Mesenchymal stem cell (in vitro differentiated cells and primary cell): ENCODE data around the gene KCTD21.

Experiments used
- DNase-seq: peaks from one replicate; pipeline ENCODE4 v3.0.0-alpha.2; 2013
- H2AFZ ChIP-seq: one replicate; pipeline ENCODE4 v1.6.1; 2013; ENCODE audit warnings: low read depth, mild to moderate bottlenecking, control low read depth, inconsistent platforms, low read length, moderate library complexity
- H2AK5ac ChIP-seq: 2 replicates; pipeline ENCODE4 v1.6.1; 2013; ENCODE audit warnings: low read length, moderate library complexity, mild to moderate bottlenecking, inconsistent platforms; ENCODE audit not compliant: severe bottlenecking
- H2BK120ac ChIP-seq: one replicate; pipeline ENCODE4 v1.6.1; 2013; ENCODE audit warnings: low read depth, mild to moderate bottlenecking, inconsistent platforms, low read length, moderate library complexity
- H2BK12ac ChIP-seq, 2 experiments: one replicate each; pipeline ENCODE4 v1.6.1; 2013; ENCODE audit warnings: inconsistent platforms in 2 of 2, low read length in 2 of 2, mild to moderate bottlenecking in 2 of 2, moderate library complexity in 2 of 2, control low read depth in 1 of 2
- H2BK15ac ChIP-seq: one replicate; pipeline ENCODE4 v1.6.1; 2013; ENCODE audit warnings: mild to moderate bottlenecking, low read depth, inconsistent platforms; ENCODE audit not compliant: poor library complexity, severe bottlenecking
- H2BK5ac ChIP-seq: 2 replicates; pipeline ENCODE4 v1.6.1; 2013; ENCODE audit warnings: low read depth, mild to moderate bottlenecking, low read length, control low read depth, inconsistent platforms; ENCODE audit not compliant: poor library complexity, severe bottlenecking
- H3K14ac ChIP-seq, 2 experiments: one replicate each; pipeline ENCODE4 v1.6.1; 2013; ENCODE audit warnings: inconsistent platforms in 2 of 2, low read length in 2 of 2, control low read depth in 1 of 2, mild to moderate bottlenecking in 1 of 2, moderate library complexity in 1 of 2
- H3K18ac ChIP-seq, 2 experiments: one replicate each; pipeline ENCODE4 v1.6.1; 2013; ENCODE audit warnings: inconsistent platforms in 2 of 2, low read length in 2 of 2, control low read depth in 1 of 2, low read depth in 1 of 2, mild to moderate bottlenecking in 1 of 2
- H3K23ac ChIP-seq, 2 experiments: one replicate each; pipeline ENCODE4 v1.6.1; 2013; ENCODE audit warnings: inconsistent platforms in 2 of 2, low read length in 2 of 2, mild to moderate bottlenecking in 2 of 2, moderate library complexity in 2 of 2, control low read depth in 1 of 2
- H3K27ac ChIP-seq: 2 replicates; pipeline ENCODE4 v1.5.1; 2013; ENCODE audit warnings: mild to moderate bottlenecking, moderate library complexity, low read length, control low read depth, inconsistent platforms; ENCODE audit not compliant: poor library complexity, severe bottlenecking
- H3K27me3 ChIP-seq, 2 experiments: 2 replicates each; pipeline versions ENCODE4 v1.6.1 to v1.7.0; 2013; ENCODE audit warnings: low read length in 2 of 2, mild to moderate bottlenecking in 2 of 2, moderate library complexity in 2 of 2, control low read depth in 1 of 2, inconsistent platforms in 1 of 2; ENCODE audit not compliant: control insufficient read depth in 1 of 2, insufficient read depth in 1 of 2
- H3K36me3 ChIP-seq, 2 experiments: 2 replicates each; pipeline versions ENCODE4 v1.6.1 to v1.7.0; 2013; ENCODE audit warnings: low read length in 2 of 2, control low read depth in 1 of 2, inconsistent platforms in 1 of 2, low read depth in 1 of 2, mild to moderate bottlenecking in 1 of 2; ENCODE audit not compliant: insufficient read depth in 2 of 2, control insufficient read depth in 1 of 2
- H3K4ac ChIP-seq, 2 experiments: one replicate each; pipeline ENCODE4 v1.6.1; 2013; ENCODE audit warnings: inconsistent platforms in 2 of 2, low read length in 2 of 2, mild to moderate bottlenecking in 2 of 2, moderate library complexity in 2 of 2, control low read depth in 1 of 2, low read depth in 1 of 2
- H3K4me1 ChIP-seq: 2 replicates; pipeline ENCODE4 v1.6.1; 2013; ENCODE audit warnings: low read depth, low read length, control low read depth; ENCODE audit not compliant: control insufficient read depth, insufficient read depth
- H3K4me2 ChIP-seq: 2 replicates; pipeline ENCODE4 v1.6.1; 2013; ENCODE audit warnings: low read length, mild to moderate bottlenecking, inconsistent platforms; ENCODE audit not compliant: poor library complexity, severe bottlenecking
- H3K4me3 ChIP-seq, 2 experiments: 2 replicates each; pipeline versions ENCODE4 v1.5.1 to v1.7.0; 2013; ENCODE audit warnings: low read length in 2 of 2, mild to moderate bottlenecking in 2 of 2, control low read depth in 1 of 2, low read depth in 1 of 2; ENCODE audit not compliant: insufficient read depth in 1 of 2
- H3K79me1 ChIP-seq: replicated peaks from 2 replicates; pipeline ENCODE4 v1.6.1; 2013; ENCODE audit warnings: mild to moderate bottlenecking, control low read depth, low read length, inconsistent platforms; ENCODE audit not compliant: poor library complexity, severe bottlenecking
- H3K9ac ChIP-seq: 2 replicates; pipeline ENCODE4 v1.7.0; 2013; ENCODE audit warnings: mild to moderate bottlenecking, low read length, moderate library complexity
- H3K9me3 ChIP-seq: 2 replicates; pipeline ENCODE4 v1.7.0; 2013; ENCODE audit warnings: mild to moderate bottlenecking, low read length; ENCODE audit not compliant: control insufficient read depth
- H4K8ac ChIP-seq: one replicate; pipeline ENCODE4 v1.6.1; 2013; ENCODE audit warnings: inconsistent platforms, mild to moderate bottlenecking, low read length, moderate library complexity
- H4K91ac ChIP-seq: one replicate; pipeline ENCODE4 v1.6.1; 2013; ENCODE audit warnings: mild to moderate bottlenecking, low read length, inconsistent platforms
- WGBS: methylation state at CpG from one replicate; pipeline ENCODE4 v1.1.7; 2013; ENCODE audit warnings: mixed read lengths; 5-methylcytosine and 5-hydroxymethylcytosine counted together

The KCTD21 gene

DNA sequence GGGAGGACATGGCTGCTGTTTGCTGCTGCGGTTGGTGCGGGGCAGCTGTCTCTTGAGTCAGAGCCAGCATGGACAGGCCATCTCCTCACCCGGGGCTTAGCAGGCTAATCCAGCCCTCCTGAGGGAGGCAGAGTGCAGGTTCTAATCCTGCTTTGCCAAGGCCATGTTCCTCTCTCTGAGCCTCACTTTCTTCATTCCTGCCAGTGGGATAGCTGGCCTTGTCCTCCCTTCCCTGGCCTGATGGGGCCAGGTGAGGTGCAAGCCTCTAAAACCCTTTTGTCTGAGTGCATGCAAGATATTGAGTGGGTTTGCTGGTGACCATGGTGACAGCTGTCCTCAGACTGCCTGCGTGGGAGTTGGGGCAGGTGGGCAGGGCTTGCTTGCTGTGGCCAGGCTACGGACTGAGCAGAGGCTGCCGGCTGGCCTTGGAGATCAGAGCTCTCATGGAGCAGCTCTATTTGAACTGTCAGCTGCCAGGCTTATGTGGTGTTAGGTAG is 3.8 kb upstream of the KCTD21 start:
- peaks cover 30% of the 10 kb centered on the region for H3K4me1 ChIP-seq
- DNase-seq, result no peak
- H4K91ac ChIP-seq, result no peak overlapping the region
- H3K79me1 ChIP-seq, result peaks cover 53% of the 10 kb centered on the region
- H3K36me3 ChIP-seq, result peaks cover 12 to 33% of the 10 kb centered on the region in 2 experiments
- H2AFZ ChIP-seq, result no peak overlapping the region
- no peak overlapping the region for H2BK5ac ChIP-seq
- peak overlapping the region in 1 of 2 experiments; percentile 41 for H3K14ac ChIP-seq
- H3K27me3 ChIP-seq, result no peaks in the 10 kb centered on the region
- H2AK5ac ChIP-seq, result no peak overlapping the region
- no peak overlapping the region for H3K4me2 ChIP-seq
- H2BK120ac ChIP-seq, result no peak overlapping the region
- peak overlapping the region; percentile 75 for H3K9ac ChIP-seq
- no peaks in the 10 kb centered on the region for H3K9me3 ChIP-seq
- H3K4me3 ChIP-seq, result peak overlapping the region in 1 of 2 experiments; percentile 33
- WGBS, result 90% methylated on average over 6 of the region's 6 CpGs
- H2BK12ac ChIP-seq, result peak overlapping the region in 1 of 2 experiments; percentile 23
- no peak overlapping the region for H4K8ac ChIP-seq
- peak overlapping the region in 1 of 2 experiments; percentile 19 for H3K4ac ChIP-seq
- no peak overlapping the region for H2BK15ac ChIP-seq
- H3K23ac ChIP-seq, result no peak overlapping the region
- H3K27ac ChIP-seq, result no peak overlapping the region
- H3K18ac ChIP-seq, result no peak overlapping the region

DNA sequence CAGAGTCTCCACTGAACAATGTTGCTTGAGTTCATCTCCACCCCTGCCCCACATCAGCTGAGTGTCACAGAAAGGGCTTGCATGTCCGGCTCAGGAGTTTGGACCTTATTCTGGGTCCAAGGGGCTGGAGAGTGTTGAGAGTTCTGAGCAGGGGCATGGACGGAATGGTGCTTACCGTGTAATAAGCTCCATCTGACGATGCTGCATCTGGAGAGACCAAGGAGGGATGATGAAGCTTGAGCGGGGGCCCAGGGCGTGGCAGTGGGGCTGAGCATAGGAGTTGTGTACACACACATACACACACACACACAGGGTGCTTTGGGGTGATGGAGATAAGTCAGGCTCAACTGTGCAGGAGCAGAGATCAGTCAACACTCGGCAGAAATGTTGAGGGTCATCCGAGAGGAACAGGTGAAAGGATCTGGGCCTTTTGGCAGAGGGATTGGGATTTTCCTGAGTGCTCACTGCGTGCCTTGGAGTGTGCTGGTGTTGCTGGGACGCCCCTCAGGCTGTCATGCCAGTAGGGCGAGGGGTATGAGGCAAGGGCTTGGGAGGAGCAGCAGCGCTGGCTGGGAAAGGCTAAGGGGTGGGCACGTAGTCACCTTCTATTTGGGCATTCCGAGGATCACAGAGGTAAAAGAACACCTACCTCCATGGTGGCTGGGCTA is 2.6 kb upstream of the KCTD21 start:
- Histone ChIP-seq H3K4me1 (peaks cover 34% of the 10 kb centered on the region), H2BK120ac (no peak overlapping the region), H2AFZ (no peak overlapping the region), H3K4me3 (peak overlapping the region in 1 of 2 experiments; percentile 95), H3K27ac (no peak overlapping the region), H3K79me1 (peaks cover 47% of the 10 kb centered on the region), H3K36me3 (peaks cover 14 to 22% of the 10 kb centered on the region in 2 experiments), H4K91ac (no peak overlapping the region), H2BK12ac (no peak overlapping the region), H3K23ac (peak overlapping the region in 1 of 2 experiments; percentile 79), H3K14ac (no peak overlapping the region), H2BK5ac (no peak overlapping the region), H3K9ac (peak overlapping the region; percentile 89), H2AK5ac (no peak overlapping the region), H3K18ac (no peak overlapping the region), H3K9me3 (no peaks in the 10 kb centered on the region), H4K8ac (peak overlapping the region; percentile 50), H3K4me2 (no peak overlapping the region), H3K4ac (no peak overlapping the region), H3K27me3 (no peaks in the 10 kb centered on the region), H2BK15ac (no peak overlapping the region)
- 94% methylated on average over 12 of the region's 14 CpGs for WGBS
- no peak for DNase-seq

DNA sequence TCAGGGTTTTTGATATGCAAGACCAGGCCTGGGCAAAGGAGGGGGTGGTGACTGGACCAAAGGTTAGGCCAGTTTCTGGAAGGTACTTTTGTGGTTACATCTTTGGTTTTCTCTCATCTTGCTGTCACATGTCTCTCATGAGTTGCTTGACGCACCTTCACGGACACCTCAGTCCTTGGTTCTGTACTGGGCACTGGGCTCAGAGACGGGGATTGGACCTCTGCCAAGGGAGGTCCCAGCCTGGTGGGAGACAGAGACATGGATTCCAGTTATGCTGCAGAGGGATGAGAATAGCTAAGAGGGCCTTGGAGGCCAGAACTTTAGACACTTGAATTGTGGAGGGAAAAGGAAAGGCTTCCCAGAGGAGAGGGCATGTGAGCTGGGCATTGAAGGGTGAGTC is 1.9 kb upstream of the KCTD21 start:
- Histone ChIP-seq H2BK5ac (no peak overlapping the region), H3K27me3 (no peaks in the 10 kb centered on the region), H2BK12ac (no peak overlapping the region), H3K4ac (no peak overlapping the region), H4K8ac (no peak overlapping the region), H2BK120ac (no peak overlapping the region), H3K79me1 (peaks cover 41% of the 10 kb centered on the region), H2AK5ac (no peak overlapping the region), H3K9me3 (no peaks in the 10 kb centered on the region), H3K4me3 (peak overlapping the region in 1 of 2 experiments; percentile 95), H2AFZ (no peak overlapping the region), H3K9ac (peak overlapping the region; percentile 89), H3K36me3 (peaks cover 14 to 17% of the 10 kb centered on the region in 2 experiments), H3K27ac (no peak overlapping the region), H3K18ac (no peak overlapping the region), H3K4me2 (no peak overlapping the region), H3K4me1 (peaks cover 37% of the 10 kb centered on the region), H2BK15ac (no peak overlapping the region), H3K23ac (no peak overlapping the region), H3K14ac (no peak overlapping the region), H4K91ac (no peak overlapping the region)
- peak; percentile 26 for DNase-seq
- WGBS, result 91% methylated on average over 3 of the region's 3 CpGs

DNA sequence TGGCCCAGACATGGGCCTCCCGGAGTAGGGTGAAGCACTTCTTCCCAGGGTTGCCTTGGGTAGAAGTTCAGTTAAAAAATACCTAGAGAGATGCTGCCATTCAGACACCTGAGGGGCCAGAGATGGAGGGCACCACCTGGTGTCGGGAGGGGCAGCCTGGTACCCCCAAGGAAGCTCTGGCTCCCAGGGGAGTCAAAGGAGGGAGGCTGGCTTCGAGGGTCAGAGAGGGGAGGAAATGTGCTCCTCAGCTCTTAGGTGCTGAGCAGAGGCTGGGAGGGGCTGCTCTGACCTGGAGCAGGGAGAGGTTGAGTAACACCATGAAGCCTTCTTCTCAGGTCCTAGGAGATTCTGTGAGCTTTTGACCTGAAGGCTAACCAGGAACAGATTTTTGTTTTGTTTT is 1.4 kb upstream of the KCTD21 start:
- Histone ChIP-seq H3K14ac (no peak overlapping the region), H3K9ac (peak overlapping the region; percentile 89), H3K23ac (no peak overlapping the region), H3K4me2 (peak overlapping the region; percentile 64), H3K18ac (no peak overlapping the region), H3K36me3 (peaks cover 11 to 18% of the 10 kb centered on the region in 2 experiments), H2AFZ (no peak overlapping the region), H2BK12ac (peak overlapping the region in 1 of 2 experiments; percentile 16), H4K91ac (no peak overlapping the region), H3K4me3 (peak overlapping the region in 1 of 2 experiments; percentile 95), H2BK15ac (no peak overlapping the region), H3K4me1 (peaks cover 36% of the 10 kb centered on the region), H3K27me3 (no peaks in the 10 kb centered on the region), H2BK120ac (no peak overlapping the region), H2BK5ac (no peak overlapping the region), H4K8ac (no peak overlapping the region), H3K79me1 (peaks cover 37% of the 10 kb centered on the region), H3K4ac (no peak overlapping the region), H3K9me3 (no peaks in the 10 kb centered on the region), H2AK5ac (no peak overlapping the region), H3K27ac (no peak overlapping the region)
- 75% methylated on average over 3 of the region's 3 CpGs for WGBS
- no peak for DNase-seq
